Choroid plexus epithelial cell (primary cell): ENCODE measurements around the gene SLF2.
A peak's percentile ranks its signal among the peaks of the same experiment; 100 is the strongest.

ENCODE experiments used
- DNase-seq: peaks from one replicate; pipeline ENCODE4 v3.0.0-alpha.2; 2010; ENCODE audit warnings: low read depth
- H3K4me3 ChIP-seq: 2 replicates; pipeline ENCODE4 v1.5.1; 2011; ENCODE audit warnings: low read depth, mild to moderate bottlenecking, control low read depth, low read length, moderate library complexity
- TF ChIP-seq, protein P1 (sequence below): conservative IDR thresholded peaks from 2 replicates; pipeline ENCODE4 v1.5.1; 2011; ENCODE audit warnings: low read depth, mild to moderate bottlenecking, control low read depth, inconsistent platforms, low read length, moderate library complexity

SLF2 gene

DNA sequence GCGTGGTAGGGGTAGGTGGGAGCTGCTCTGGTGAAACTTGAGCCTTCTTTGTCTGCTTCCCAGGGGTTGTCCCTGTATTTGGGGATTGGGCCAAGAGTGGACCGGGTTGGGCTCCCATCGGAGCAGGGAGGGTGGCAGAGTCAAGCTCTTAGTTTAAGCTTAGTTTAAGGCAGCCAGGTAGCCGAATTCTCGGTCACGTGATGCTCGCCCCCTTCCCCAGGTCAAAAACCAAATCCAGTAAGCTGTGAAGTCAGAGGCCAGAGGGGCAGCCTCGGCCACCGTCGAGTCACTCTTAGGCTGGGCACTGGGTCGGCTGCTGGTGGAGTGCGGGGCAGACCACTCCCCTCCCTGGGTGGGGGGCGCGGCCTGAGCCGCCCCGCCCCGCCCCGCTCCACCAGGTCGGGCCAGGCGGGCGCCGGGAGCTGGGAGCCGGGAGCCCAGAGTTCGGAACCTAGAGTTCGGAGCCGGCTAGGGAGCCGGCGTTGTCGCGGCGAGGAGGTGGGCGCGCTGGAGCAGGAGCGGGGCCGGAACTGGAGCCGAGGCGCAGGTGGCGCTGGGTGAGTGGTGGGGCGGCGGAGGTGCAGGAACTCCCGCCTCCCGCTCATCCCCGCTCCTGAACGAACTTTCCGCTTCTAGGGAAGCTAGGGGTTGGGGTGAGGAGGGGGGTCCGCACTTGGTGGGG is 84.1 kb downstream of the SLF2 start:
- DNase-seq = no peak
- TF ChIP-seq, protein P1, sequence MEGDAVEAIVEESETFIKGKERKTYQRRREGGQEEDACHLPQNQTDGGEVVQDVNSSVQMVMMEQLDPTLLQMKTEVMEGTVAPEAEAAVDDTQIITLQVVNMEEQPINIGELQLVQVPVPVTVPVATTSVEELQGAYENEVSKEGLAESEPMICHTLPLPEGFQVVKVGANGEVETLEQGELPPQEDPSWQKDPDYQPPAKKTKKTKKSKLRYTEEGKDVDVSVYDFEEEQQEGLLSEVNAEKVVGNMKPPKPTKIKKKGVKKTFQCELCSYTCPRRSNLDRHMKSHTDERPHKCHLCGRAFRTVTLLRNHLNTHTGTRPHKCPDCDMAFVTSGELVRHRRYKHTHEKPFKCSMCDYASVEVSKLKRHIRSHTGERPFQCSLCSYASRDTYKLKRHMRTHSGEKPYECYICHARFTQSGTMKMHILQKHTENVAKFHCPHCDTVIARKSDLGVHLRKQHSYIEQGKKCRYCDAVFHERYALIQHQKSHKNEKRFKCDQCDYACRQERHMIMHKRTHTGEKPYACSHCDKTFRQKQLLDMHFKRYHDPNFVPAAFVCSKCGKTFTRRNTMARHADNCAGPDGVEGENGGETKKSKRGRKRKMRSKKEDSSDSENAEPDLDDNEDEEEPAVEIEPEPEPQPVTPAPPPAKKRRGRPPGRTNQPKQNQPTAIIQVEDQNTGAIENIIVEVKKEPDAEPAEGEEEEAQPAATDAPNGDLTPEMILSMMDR = no peak
- peak overlapping the region; percentile 83 for H3K4me3 ChIP-seq

DNA sequence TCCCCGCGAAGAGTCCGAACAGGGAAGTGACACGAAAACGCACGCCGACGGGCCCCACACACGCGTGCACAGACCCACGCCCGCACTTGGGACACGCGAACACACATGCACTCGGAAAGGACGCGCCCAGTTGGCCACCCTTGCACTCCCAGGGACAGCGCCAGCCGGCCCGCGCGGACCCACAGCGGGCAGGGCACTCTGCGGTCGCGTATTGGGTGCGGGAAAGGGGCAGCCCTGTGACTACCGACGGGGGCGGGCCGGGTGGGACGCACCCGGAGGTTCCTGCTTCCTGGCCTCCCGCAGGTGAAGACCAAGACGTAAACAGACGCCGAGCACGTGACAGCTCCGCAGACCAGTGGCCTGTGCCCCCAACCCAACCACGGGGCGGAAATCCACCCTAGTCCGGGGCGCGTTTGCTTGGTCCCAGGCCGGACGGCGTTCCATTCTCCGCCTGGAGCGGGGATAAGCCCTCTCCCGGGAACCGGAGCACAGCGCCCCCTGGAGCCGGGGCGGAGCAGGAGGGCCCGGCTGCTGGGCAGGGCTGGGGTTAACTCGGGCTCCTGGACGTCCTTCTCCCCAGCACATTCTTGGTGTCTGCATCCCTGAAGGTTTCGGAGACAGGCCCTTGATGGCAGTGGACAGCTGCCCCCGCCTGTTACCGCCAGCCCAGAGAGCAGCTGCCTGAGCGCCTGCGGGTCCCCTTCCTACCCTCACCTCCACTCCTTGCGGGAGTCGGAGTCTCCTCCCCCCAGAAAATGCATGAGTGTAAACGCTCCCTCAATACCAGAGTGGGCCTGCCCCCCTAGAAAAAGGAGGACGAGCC is 84.8 kb downstream of the SLF2 start:
- TF ChIP-seq, protein P1 = peak; percentile 85
- DNase-seq = peak; percentile 75
- H3K4me3 ChIP-seq = peak overlapping the region; percentile 83

DNA sequence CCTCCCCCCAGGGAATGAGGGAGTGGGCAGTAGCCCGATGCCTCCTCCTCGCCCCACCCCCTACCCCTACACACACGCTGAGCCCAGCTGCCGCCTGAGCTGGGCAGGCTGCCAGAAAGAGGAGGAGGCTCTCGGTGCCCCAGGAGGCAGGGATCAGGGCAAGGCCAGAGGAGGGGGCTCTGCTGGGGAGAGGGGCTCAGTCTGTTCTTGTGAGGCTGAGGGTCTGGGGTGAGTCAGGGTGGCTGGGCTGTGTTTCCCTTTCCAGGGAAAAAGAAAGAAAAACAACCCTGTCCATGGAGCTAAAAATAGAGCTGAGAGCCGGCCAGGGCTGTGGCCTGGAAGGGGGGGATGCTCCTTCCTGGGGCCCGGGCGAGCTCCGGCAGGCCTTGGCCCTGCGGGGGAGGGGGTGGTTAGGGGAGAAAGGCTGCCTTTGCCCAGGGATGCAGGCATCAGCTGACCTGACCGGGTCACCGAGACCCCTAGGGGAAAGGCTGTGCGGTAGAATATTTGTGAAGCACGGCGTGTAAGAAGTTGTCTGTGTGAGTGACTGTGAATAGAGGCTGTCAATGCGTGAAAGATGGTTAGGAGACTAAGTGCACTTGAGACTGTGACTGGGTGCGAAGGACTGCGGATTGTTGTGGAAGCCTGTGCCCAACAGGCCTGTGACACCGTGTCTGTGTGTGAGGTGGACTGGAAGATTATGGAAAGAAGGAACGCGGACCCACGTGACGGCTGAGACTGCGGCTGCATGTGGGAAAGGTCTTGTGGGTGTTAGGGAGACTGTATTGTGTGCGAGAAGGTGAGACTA is 85.6 kb downstream of the SLF2 start:
- H3K4me3 ChIP-seq = peak overlapping the region; percentile 83
- TF ChIP-seq, protein P1 = no peak
- DNase-seq = peak; percentile 82

DNA sequence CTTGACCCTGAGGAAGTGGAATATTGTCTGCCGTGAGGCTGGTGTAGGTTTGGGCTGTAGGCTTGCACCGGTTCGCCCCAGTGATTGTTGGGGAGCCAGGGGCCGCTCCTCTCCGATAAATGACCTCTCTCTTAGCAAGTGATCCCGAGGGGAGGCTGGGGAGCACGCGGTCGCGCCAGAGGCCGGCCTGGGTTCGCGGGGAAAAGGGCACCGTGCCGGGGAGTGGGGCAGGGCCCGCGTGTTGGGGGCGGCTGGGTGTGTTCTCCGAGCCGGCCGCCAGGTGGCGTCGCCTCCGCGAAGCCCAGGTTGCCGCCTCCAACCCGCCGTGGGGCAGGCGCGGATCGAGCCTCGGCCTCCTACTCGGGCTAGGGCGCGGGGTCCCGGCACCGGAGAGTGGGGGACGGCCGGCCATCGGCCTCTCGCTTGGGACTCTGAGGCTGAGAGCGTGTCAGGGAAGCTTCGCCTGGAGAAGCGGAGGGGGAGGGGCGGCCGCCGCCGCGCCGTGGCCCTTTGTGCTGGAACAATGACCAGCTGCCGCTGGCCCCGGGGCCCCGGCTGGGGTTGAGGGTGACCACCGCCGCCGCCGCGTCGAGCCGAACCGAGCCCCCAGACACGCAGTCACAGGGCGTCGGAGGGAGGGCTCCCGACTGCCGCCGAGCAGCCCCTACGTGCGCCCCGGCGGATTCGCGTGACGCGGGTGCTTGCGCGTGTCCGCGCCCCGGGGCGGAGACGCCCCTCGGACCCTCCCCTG is 86.4 kb downstream of the SLF2 start:
- peak; percentile 75 for DNase-seq
- peak overlapping the region; percentile 83 for H3K4me3 ChIP-seq
- TF ChIP-seq, protein P1 = peak; percentile 59

DNA sequence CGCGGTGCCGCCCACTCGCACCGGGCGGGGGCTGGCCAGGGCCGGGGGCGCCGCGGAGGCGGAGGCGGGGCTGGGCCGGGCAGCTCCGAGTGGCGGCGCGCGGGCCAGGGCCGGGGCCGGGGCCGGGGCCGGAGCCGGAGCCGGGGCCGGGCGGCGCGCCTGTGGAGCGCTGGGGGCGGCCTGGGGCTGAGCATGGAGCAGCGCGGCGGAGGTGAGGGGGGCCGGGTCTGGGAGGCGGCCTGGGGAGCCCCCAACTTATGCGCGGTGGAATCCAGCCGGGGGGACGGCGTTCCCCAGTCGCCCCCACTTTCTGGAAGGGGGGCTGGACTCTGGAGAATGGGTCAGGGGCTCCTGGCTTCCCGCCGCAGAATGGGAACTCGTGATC is 87.0 kb downstream of the SLF2 start, which contains the start of gene LZTS2:
LZTS2 (plus strand) TSS at position 67 of the 385 bp plus-strand sequence. CDS start 2,731 bp downstream, outside the sequence.
- DNase-seq = no peak
- TF ChIP-seq, protein P1 = no peak
- H3K4me3 ChIP-seq = peak within 1 kb of the TSS; percentile 83

DNA sequence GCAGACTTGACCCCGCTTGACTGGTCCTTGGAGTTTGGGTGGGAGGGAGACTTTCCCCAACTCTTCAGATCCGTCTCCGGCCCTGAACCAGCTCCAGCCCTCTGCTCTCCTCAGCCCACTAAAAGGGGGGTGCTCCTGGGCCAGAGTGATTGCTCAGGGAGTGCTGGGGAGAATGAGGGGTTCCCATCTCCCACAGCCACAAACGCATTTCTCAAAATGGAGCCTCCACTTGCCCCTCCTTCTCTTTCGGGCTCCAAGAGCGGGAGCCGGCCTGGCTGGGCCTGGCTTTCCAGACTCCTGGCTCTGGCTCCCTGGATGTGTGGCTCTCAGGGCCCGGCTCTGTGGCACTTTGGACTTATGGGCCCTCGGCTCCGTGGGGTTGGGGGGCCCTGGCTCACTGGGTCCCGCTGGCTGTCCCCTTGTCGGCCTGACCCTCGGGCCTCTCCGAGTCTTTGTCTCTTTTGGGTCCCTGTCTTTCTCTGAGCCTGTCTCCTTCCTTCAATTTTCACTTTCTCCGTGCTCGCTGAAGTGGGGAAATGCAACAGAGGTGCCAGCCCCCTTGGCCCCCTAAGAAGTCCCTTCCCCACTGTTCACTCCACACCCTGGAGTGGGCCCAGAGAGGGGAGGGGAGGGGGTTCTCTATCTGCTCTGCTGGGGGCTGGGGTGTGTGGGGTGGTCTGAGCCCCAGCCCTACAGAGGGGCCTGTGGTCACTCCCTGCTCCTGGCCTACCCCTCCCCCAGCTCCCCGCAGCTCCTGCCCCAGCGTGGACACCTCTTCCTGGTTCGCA is 87.6 kb downstream of the SLF2 start:
- TF ChIP-seq, protein P1 = no peak
- no peak for DNase-seq
- H3K4me3 ChIP-seq = peak overlapping the region; percentile 83
